Stimulated activated CD4-positive, alpha-beta T cell treated with anti-CD3 and anti-CD28 coated beads, Interleukin-15, amount 100 ng/mL, for 24 hours (primary cell): ENCODE results near the gene EGLN1.

Source experiments
- DNase-seq: peaks from one replicate; pipeline ENCODE4 v3.0.0-alpha.2; 2020

The EGLN1 gene

DNA sequence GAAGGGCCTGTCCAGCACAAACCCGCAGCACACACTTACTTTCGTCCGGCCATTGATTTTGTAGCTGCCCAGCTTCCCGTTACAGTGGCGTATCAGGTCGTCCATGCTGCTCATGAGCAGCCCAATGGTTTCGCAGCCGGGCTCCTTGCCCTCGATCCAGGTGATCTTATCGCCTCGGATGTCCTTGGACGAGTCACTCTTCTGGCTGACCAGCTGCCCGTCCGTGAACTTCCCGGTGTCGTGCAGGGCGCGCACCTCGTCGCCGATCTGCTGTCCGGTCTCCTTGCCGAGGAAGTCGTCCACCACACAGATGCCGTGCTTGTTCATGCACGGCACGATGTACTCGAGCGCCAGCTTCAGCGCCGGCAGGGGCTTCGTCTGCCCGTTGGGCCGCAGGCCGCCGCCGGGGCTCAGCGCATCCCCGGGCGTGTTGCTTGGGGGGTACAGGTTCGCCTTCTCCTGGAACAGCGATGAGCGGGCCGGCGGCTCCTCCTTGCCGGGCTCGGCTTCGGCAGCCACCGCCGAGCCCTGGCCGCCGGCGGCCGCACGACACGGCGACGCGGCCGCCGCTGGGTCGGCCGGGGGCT, 1.0 kb downstream of the EGLN1 start:
- DNase-seq = peak; percentile 58

DNA sequence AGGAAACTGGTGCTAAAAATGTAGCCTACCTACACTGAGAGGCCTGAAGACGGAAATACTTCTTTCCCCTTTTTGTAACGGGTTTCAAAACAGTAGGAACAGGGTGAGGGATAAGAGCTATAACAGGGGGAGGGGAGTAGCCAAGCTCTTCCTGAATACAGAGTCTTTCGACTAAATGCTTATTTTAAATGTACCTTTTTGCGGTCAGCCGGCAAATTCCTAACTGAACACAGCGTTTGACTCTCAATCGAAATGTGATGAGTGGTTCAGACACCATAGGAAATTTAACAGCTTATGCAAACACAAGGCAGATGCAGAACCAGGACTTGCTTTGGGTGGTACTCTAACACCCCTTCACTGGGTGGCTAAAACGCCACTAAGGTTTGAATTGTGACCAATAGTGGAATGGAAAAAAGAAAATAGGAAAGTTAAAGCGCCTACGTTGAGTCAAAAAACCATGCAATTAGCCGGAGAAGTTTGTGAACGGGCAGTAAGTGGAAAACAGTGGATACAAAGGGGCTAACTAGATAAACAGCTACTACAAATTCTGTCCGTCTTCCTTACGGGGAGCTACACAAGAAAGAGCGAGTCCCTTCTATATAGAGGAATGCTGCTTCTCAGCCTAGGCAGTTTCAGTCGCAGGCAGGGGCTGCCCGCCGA, 1.7 kb downstream of the EGLN1 start:
- no peak for DNase-seq

DNA sequence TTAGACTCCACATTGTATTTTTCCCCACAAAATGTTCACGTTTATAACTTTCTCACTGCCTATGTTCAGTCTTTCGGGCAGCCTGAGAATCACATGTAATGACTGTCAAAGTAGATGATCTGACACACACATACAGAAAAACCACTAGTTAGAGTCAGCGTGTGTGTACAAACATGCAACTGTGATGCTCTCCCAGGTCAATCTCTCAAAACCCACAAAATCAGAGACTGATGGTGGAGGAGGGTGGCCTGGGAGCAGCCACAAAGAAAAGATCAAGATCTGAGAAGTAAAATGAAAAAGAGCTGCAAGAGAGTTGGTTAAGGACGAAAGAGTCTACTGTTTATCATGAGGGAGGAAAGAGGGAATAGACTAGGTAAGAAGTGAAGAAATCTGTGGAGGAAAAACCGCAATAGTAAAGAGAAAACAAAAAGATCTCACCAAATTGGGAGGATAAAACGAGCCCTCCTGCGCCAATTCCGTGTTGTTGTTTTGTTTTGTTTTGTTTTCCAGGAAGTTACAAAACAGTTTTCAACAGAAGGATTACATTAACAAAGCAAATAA, 2.3 kb downstream of the EGLN1 start:
- no peak for DNase-seq

DNA sequence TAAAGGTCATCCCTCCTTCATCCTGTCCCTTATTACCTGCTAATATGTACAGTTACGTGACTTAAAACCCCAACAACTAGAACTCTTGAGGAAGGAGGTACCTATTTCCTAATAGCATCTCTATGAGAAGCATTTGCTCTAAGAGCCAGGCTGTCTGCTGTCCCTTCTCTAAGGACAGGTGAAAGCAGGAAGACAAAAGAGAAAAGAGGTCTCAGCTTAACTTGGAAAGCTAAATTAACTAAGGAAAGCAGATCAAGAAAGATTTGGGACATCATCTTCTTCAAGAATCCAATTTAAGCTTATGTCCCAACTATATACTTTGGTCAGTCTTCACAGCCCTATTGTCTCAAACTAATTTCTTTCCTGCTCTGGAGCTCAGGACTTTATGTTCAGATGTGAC, 2.9 kb downstream of the EGLN1 start:
- no peak for DNase-seq

DNA sequence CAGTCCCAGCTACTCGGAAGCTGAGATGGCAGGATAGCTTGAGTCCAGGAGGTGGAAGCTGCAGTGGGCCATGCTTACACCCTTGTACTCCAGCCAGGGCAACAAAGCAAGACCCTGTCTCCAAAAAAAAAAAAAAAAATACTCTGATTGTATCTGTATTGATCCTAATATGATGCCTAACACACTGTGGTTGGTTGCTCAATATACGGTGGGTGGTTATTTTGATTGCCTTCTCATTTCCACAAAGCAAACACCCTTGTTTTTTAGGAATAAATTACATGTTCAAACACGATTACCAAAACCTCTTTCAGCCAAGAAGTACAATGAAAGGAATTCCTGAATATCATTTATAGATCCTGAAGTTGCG, 3.4 kb downstream of the EGLN1 start:
- no peak for DNase-seq

DNA sequence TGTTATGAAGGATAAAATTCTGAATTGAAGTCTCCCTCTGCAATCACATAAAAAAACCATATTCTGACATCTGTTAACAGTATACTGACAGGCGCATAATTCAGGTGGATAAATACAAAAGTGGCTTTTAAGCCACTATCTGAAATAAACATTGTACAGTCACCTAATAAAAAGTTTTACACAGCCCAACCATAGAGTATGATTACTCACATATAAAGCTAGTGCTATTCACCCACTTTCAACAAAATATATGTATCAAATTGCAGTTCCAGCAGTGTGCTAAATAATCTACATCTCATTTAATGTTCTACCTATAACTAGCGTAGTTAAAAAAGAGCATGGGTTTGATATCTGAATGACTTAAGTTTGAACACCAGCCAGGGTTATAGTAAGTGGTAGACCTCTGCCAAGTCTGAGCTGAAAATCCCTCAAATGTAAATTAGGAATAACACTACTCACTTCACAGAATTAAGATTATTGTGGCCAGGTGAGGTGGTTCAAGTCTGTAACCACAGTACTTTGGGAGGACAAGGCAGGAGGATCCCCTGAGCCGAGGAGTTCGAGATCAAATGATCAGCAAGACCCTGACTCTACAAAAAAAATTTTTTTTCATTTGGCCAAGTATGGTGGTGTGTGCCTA, 3.9 kb downstream of the EGLN1 start:
- DNase-seq = no peak

DNA sequence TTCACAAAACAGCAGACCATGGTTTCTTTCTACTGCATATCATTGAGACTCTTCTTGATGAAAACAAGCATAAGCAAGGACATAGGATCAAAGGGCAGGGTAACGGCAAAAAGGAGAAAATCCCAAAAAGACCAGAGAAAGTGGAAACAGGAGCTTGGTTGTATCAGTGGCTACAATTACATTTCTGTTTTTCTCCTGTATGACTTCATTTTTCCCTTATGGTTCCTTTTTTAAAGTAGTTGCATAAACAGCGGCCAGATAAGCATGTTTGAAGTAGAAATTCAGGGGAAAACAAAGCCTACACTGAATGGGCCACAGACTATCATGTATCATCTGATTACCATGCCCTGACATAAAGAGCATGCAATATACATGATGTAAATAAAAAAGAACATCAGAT, 4.6 kb downstream of the EGLN1 start:
- no peak for DNase-seq

DNA sequence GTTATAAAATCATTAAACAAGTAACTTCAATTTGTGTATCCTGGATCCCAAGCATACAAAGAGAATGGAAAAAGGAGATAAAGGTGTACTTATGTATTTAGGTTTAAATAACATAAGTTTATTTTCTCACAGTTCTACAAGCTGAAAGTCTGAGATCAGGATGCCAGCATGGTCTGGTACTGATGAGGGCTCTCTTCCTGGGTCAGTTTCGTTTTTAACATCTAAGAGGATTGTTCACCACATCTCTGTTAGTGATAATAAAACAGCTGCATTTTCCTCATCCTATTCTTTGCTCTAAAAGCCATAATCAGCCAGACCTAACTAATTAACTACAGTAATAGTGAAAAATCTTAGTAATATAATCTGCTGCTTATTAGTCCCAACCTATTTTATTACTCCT, 5.2 kb downstream of the EGLN1 start:
- no peak for DNase-seq

DNA sequence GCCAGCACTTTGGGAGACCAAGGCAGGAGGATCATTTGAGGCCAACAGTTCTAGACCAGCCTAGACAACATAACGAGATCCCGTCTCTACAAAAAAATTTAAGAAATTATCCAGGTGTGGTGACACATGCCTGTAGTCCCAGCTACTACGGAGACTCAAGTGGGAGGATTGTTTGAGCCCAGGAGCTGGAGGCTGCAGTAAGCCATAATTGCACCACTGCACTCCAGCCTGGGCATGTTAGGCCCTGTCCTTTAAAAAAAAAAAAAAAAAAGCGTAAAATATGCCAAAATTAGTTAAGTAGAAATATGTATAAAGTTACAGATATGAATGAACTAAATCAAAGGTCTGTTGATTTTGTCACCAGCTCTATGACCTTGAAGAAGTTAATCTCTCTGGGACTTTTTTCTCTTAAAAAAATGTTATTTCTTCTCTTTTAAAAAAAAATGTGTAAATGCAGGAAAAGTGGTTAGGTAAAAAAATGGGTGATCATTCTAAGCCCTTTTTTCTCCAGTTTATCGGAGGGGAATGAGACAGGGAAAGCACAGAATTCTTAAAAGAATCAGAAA, 7.0 kb downstream of the EGLN1 start:
- DNase-seq = no peak

DNA sequence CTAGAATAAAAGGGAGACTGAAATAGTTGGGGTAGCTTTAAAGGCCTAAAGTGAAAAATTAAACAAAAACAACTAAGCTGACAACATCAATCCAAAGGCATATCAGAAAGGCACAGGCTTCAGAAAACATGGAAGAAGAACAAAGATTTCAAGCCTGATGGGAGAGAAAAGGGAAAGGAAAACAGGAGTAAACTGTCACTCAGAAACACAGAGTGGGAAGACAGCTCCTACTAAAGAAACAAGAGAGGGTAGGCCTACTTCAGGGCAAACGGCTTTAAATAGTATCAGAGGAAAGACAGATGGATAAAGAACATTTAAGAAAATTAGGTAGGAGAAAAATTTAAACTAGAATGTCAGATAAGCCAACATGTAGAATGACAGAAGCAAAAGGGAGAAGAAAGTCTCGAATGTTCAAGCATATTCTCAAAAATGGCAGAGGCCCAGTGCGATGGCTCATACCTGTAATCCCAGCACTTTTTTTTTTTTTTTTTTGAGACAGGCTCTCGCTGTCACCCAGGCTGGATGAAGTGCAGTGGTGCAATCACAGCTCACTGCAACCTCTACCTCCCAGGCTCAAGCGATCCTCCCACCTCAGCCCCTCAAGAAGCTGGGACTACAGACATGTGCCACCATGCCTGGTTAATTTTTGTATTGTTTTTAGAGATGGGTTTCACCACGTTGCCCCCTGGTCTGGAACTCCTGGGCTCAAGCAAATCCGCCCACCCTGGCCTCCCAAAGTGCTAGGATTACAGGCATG, 7.6 kb downstream of the EGLN1 start:
- DNase-seq = no peak

DNA sequence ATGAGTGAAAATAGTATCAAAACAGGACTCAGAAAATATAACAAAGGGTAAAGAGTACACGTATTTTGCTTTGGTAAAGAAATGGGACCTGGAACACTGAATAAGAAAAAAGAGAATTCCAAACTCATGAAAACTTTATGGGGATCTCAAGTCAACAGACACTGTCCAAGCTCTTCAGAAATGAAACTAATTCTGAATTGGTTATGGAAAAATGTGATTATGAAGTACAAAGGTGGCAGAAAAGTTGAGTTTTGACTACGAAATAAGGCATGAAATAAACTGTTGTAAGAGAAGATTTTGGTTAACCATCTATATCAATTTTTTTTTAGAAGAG, 8.4 kb downstream of the EGLN1 start:
- DNase-seq = no peak

DNA sequence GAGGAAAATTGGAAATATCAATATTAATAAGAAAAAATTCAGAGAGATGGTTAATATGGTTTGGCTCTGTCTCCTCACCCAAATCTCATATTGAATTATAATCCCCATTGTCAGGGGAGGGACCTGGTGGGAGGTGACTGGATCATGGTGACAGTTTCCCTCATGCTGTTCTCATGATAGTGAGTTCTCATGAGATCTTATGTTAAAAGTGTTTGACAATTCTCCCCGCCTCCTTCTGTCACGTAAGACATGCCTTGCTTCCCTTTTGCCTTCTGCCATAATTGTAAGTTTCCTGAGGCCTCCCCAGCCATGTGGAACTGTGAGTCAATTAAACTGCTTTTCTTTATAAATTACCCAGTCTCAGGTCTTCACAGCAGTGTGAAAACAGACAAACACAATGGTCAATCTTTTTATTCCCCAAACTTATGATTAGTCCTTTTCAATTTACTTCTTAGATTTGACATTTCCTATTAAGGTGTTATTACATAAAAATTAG, 11.0 kb downstream of the EGLN1 start:
- DNase-seq = no peak

DNA sequence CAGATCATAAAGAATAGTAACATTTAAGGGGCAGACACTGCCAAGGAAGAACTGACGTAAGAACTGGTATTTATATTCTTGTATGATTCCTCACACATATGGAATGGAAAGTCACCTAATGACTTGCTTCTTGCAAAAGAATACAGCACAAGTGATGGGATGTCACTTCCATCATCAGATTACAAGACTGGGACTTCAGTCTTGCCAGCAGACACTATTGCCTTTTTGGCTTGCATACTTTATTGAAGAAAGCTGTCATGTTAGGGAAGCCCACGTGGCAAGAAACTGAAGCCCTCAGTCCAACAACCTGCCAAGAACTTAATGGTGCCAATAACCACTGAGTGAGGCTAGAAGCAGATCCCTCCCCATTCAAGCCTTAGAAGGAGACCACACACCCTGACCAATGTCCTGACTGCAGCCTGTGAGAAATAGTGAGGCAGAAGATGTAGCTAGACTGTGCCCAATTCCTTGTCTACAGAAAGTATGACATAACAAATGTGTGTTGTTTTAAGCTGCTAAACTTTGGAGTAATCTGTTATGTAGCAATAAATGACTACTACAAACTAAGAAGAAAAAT, 12.0 kb downstream of the EGLN1 start:
- DNase-seq = no peak

DNA sequence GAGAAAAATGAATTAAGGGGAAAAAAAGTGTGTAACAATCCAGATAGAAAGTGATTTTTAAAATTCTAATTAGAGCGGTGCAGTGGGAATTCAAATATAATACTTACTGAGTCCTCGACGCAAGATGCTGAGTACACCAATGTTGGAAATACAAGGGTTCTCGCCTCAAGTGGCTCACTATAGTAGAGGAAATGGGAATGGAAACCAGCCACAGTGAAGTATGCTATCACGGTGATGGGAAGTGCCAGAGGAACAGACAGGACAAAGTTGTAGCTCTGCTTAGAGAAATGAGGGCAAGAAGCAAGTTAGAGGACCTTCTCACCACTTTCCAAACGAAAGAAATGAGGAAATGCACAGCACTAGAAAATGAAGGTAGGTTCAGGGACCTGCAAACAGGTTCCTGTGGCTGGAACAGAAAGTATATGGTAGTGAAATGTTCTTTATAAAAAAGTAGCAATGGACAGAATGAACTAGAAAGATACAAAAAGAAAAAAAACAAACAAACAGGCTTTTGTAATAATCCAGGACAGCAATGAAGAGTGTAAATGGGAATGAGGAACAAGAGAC, 13.5 kb downstream of the EGLN1 start:
- no peak for DNase-seq

DNA sequence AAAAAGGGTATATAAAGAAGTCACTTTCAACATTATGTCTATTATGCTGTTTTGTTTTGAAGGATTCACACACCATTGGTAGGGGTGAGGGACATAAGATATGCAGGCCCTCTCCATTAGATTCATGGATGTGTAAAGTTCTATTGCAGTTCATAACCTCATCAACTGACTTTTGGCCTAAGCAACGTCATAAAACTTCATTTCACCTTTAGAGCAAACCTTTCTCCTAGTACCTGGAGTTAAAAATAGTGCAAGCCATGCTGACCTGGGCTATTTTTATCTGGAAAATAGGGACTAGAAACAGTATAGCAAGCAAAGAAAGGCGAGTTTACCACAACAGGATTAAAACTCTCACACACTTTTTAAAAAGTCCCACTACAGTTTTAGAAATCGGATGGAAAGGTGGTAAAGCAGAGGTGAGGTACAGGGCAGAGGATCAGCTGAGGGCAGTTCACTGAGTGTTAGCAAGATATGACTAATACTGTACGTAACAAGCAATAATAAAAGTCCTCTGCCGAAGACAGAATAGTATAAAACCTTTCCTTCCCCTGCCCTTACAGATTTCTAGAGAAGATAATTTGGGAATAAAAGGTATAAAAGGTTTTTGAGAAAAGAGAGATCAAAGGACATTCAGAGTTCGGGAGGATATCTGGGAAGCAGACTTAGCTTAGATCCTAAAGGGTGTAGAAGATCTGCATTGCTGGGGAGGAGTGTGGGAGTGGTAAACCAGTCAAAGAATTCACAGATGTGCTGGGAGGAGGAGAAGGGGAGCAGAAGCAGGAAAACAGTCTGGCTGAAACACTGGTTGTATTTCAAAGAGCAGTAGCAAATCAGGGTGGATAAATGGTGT, 14.3 kb downstream of the EGLN1 start:
- no peak for DNase-seq

DNA sequence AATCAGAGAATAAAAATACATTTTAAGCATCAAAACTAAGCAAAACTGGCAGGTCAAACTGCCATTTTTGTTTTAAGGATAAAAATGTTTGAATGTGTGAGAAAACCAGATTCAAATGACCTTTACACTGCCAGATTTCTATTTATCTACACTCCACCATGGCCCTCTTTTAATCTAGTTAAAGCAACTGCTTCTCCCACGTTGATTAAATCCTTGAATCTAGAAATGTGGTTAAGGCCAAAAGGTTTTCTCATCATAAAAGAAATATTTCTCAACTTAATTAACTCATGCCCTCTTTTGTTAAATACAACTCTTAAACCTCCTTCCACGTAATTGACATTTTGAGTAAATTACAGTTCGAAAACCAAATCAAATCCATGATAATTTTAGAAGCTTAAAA, 15.0 kb downstream of the EGLN1 start:
- DNase-seq = no peak

DNA sequence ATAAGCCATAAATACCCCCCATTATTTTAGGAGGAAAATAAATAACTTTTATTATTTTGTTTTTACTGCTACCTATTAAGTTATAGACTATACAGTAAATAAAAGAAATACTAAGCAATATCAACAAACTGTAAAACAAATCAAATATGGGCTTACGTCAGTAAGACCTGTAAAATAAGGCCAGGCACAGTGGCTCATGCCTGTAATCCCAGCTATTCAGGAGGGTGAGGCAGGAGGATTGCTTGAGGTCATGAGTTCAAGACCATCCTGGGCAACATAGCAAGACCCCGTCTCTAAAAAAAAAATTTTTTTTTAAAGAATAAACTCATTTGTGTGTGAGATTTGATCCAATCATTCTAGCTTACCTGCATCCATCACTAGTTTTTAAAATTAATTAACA, 17.8 kb downstream of the EGLN1 start:
- no peak for DNase-seq

DNA sequence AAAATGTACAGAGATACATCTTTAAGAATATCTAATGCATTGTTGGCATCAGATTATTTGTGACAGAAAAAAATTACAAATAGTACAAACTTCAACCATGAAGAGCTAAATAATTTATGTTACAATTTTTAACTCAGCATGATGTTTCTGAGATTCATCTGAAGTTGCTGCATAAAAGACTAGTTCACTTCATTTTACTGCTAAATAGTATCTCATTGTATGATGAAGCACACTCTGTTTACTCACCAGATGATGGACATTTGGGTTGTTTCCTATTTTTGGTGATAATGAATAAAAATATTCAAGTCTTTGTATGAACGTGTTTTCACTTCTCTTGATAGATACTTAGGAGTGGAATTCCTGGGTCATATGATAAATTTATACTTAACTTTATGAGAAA, 20.6 kb downstream of the EGLN1 start:
- DNase-seq = no peak

DNA sequence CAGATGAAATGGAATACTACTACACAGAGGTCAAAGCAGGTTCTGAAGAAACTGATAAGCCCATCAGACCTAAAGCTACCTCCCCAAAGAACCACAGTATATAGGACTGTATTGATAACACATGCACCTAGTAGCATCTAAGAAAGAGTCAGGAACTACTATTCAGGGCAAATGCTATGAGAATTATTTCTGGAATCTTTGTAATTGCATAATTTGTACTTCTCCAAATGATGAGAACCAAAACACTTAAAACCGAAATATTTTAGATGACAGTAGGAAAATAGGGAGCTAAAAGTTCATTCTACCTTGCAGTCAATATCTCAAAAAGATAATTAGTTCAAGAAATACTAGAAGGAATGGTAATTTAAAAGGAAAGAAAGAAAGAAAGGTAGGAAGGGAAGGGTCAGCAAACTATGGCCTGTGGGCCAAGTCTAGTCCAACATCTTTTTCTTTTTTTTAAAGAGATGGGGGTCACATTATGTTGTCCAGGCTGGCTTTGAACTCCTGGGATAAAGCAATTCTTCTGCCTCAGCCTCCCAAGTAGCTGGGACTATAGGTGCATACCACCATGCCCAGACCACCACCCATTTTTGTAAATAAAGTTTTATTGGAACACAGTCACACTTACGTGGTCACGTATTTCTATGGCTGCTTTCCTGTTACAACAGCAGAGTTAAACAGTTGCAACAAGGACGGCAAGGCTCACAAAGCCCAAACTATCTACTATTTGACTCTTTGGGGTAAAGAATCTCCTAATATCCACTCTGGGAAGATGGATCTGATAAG, 24.0 kb downstream of the EGLN1 start:
- no peak for DNase-seq

DNA sequence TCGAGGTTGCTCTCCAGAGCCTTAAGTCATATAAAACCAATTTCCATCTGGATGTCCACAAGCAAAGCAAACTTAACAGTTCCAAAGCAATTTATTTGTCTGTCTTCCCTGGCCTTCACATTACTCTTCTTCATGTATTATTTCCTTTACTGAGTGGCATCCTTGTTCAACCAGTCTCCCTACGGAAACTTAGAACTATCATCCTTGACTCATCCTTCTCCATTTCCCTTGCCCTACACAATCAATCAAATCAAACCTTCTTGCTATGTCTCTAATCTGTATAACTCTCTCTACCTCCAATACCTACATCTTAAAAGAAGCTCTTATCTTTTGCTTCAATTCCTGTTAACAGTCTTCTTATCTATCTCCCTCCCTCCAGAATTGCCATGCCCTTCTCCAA, 25.4 kb downstream of the EGLN1 start:
- DNase-seq = no peak

DNA sequence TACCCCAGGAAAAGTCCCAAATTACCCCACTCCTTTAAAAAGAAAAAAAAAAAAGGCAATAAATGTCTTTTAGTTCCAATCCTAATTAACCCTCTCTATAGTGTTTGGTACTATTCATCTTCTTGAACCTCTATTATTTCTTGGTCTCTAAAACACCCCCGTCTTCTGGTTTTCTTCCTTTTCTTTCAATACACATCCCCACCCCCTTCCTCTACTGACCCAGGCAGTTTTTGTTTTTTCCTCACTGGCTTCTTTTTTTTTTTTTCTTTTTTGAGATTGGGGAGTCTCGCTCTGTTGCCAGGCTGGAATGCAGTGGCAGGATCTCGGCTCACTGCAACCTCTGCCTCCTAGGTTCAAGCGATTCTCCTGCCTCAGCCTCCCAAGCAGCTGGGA, 26.1 kb downstream of the EGLN1 start:
- DNase-seq = no peak
